Tibial artery (tissue), 4 donors: ENCODE measurements around the gene HPD.

ENCODE experiments used
- DNase-seq, 2 donors: peaks; one replicate each; pipeline ENCODE4 v3.0.0-alpha.2; 2019
- H3K27ac ChIP-seq, 2 donors: fragments of 200-600 bp; sonication (generic) in 1 of 2; 1 replicate in 1 of 2; 2 replicates in 1 of 2; pipeline ENCODE4 v1.5.1; 2018 to 2019; ENCODE audit warnings: mild to moderate bottlenecking in 1 of 2
- H3K27me3 ChIP-seq, 2 donors: fragments of 200-600 bp; sonication (generic) in 1 of 2; one replicate each; pipeline versions ENCODE4 v1.5.1 to v1.6.0; 2016 to 2019
- H3K36me3 ChIP-seq, 3 donors: fragments of 200-600 bp; sonication (generic) in 2 of 3; one replicate each; pipeline ENCODE4 v1.5.1; 2016 to 2019; ENCODE audit warnings: mild to moderate bottlenecking in 2 of 3
- H3K4me1 ChIP-seq, 4 donors: fragments of 200-600 bp; sonication (generic) in 2 of 4; 1 replicate in 3 of 4; 2 replicates in 1 of 4; pipeline ENCODE4 v1.5.1; 2016 to 2019
- H3K4me3 ChIP-seq, 2 donors: fragments of 200-600 bp; sonication (generic) in 1 of 2; 1 replicate in 1 of 2; 2 replicates in 1 of 2; pipeline ENCODE4 v1.5.1; 2018 to 2019; ENCODE audit warnings: mild to moderate bottlenecking in 2 of 2
- H3K9me3 ChIP-seq, 3 donors: fragments of 200-600 bp; sonication (generic) in 1 of 3; one replicate each; pipeline ENCODE4 v1.5.1; 2016 to 2019
- CTCF ChIP-seq, 2 experiments: fragments of 200-600 bp in 1 of 2; fragments of 450-650 bp in 1 of 2; IDR thresholded peaks; one replicate each; pipeline ENCODE4 v1.5.1; 2017 to 2019; ENCODE audit warnings: antibody characterized with exemption in 2 of 2, mild to moderate bottlenecking in 1 of 2, moderate library complexity in 1 of 2
- intact Hi-C: fragments of 100-400 bp; cut with DNase I; formaldehyde crosslinking; loops from one replicate; pipeline ENCODE4 v1.15.0; 2023; ENCODE audit warnings: low total_unique reads

The HPD gene

GRCh38 chr12:121789800-121790728, 68.6 kb downstream of the HPD start:
- H3K27me3 ChIP-seq: no peaks in the 10 kb centered on the region
- no peak overlapping the region for H3K4me3 ChIP-seq
- peaks cover 0 to 21% (median 20%) of the 10 kb centered on the region in 4 donors for H3K4me1 ChIP-seq
- H3K36me3 ChIP-seq: peaks cover 0 to 5% (median 0%) of the 10 kb centered on the region in 3 donors
- intact Hi-C loops: loop anchor here (5.0 kb wide), 2 partner anchors 93 to 97 kb away; partner anchors contain the start of gene PSMD9
- H3K27ac ChIP-seq: no peak overlapping the region
- TF ChIP-seq CTCF (IDR thresholded peaks at IDR 0.05): no peak
- peak in 1 of 2 donors; percentile 61 for DNase-seq
- no peaks in the 10 kb centered on the region for H3K9me3 ChIP-seq
